ENCODE results near the gene PSMG1.

PSMG1 gene

GRCh38 chr21:39188521-39189139, 5.4 kb upstream of the PSMG1 start:
- no peak for DNase-seq (ENCODE audit: low read depth in 1 of 2, low spot score in 1 of 2)

- no peak for DNase-seq (ENCODE audit: low read depth in 1 of 2, low spot score in 1 of 2)
Observed at GRCh38 chr21:39187141-39187540, 3.9 kb upstream of the PSMG1 start.

GRCh38 chr21:39186676-39187075, 3.4 kb upstream of the PSMG1 start:
- no peak for DNase-seq (ENCODE audit: low read depth in 1 of 2, low spot score in 1 of 2)

GRCh38 chr21:39185157-39185556, 1.9 kb upstream of the PSMG1 start:
- DNase-seq (ENCODE audit: low read depth in 1 of 2, low spot score in 1 of 2), result no peak

GRCh38 chr21:39184050-39184980, 1.1 kb upstream of the PSMG1 start:
- no peak for DNase-seq (ENCODE audit: low read depth in 1 of 2, low spot score in 1 of 2)

GRCh38 chr21:39182484-39183271, 573 bp downstream of the PSMG1 start:
- no peak for DNase-seq (ENCODE audit: low read depth in 1 of 2, low spot score in 1 of 2)

- DNase-seq (ENCODE audit: low read depth in 1 of 2, low spot score in 1 of 2), result no peak
Observed at GRCh38 chr21:39182016-39182415, 1.2 kb downstream of the PSMG1 start.

- no peak for DNase-seq (ENCODE audit: low read depth in 1 of 2, low spot score in 1 of 2)
Observed at GRCh38 chr21:39181205-39181818, 1.9 kb downstream of the PSMG1 start.

- DNase-seq (ENCODE audit: low read depth in 1 of 2, low spot score in 1 of 2), result no peak
Observed at GRCh38 chr21:39180429-39181019, 2.7 kb downstream of the PSMG1 start.

GRCh38 chr21:39178421-39178820, 4.8 kb downstream of the PSMG1 start:
- DNase-seq (ENCODE audit: low read depth in 1 of 2, low spot score in 1 of 2), result no peak

- no peak for DNase-seq (ENCODE audit: low read depth in 1 of 2, low spot score in 1 of 2)
Observed at GRCh38 chr21:39176271-39176709, 7.0 kb downstream of the PSMG1 start.

GRCh38 chr21:39175665-39176064, 7.6 kb downstream of the PSMG1 start:
- no peak for DNase-seq (ENCODE audit: low read depth in 1 of 2, low spot score in 1 of 2)

GRCh38 chr21:39175154-39175553, 8.1 kb downstream of the PSMG1 start:
- DNase-seq (ENCODE audit: low read depth in 1 of 2, low spot score in 1 of 2), result no peak

- DNase-seq (ENCODE audit: low read depth in 1 of 2, low spot score in 1 of 2), result no peak
Observed at GRCh38 chr21:39173716-39174680, 9.3 kb downstream of the PSMG1 start.

GRCh38 chr21:39169906-39170305, 13.3 kb downstream of the PSMG1 start:
- DNase-seq (ENCODE audit: low read depth in 1 of 2, low spot score in 1 of 2), result no peak

GRCh38 chr21:39168800-39169199, 14.5 kb downstream of the PSMG1 start:
- no peak for DNase-seq (ENCODE audit: low read depth in 1 of 2, low spot score in 1 of 2)

- no peak for DNase-seq (ENCODE audit: low read depth in 1 of 2, low spot score in 1 of 2)
Observed at GRCh38 chr21:39164523-39164922, 18.7 kb downstream of the PSMG1 start.

GRCh38 chr21:39161064-39161463, 22.2 kb downstream of the PSMG1 start:
- DNase-seq (ENCODE audit: low read depth in 1 of 2, low spot score in 1 of 2), result no peak

- no peak for DNase-seq (ENCODE audit: low read depth in 1 of 2, low spot score in 1 of 2)
Observed at GRCh38 chr21:39159342-39160063, 23.7 kb downstream of the PSMG1 start.
